IMR-90 (cell line): ENCODE measurements around the gene MBD3L4. TPM values are rescaled to one million over a fixed set of nuclear protein-coding genes. Genes with fewer than 3 reads are reported as not detected.

ENCODE experiments used
- ATAC-seq: fragments of 200-7000 bp; cut with Tn5 transposase; 2 replicates; pipeline ENCODE4 v1.9.1; 2020; ENCODE audit warnings: low read depth, mild to moderate bottlenecking, moderate library complexity
- BruUV-seq: library from RNA; stranded (reverse); fragments of 400-500 nt; replicated peaks from 2 replicates; lab custom pipeline; 2021; lab: Mats Ljungman, UMichigan
- CTCF ChIA-PET: fragments of 300-600 bp; formaldehyde crosslinking; extraction: SDS; loops from one replicate; lab custom pipeline; 2021; ENCODE audit warnings: antibody characterized with exemption; lab: Yijun Ruan, JAX
- POLR2A ChIA-PET: fragments of 300-600 bp; sonication (Branson Sonifier 250); formaldehyde crosslinking; loops from one replicate; lab custom pipeline; 2022; ENCODE audit warnings: antibody characterized with exemption; ENCODE audit not compliant: unreplicated experiment; lab: Charles Lee
- DNase-seq: peaks from one replicate; pipeline ENCODE4 v3.0.0; 2013
- H2AFZ ChIP-seq: replicated peaks from 2 replicates; pipeline ENCODE3; 2013; ENCODE audit warnings: low read length, mild to moderate bottlenecking; ENCODE audit not compliant: poor library complexity
- H2AK5ac ChIP-seq: 2 replicates; pipeline ENCODE4 v1.6.1; 2013; ENCODE audit warnings: low read depth, low read length, inconsistent platforms
- H2AK9ac ChIP-seq: replicated peaks from 2 replicates; pipeline ENCODE3; 2013; ENCODE audit warnings: mild to moderate bottlenecking, low read depth, low read length, moderate library complexity; ENCODE audit not compliant: poor library complexity
- H2BK120ac ChIP-seq: 2 replicates; pipeline ENCODE4 v1.6.1; 2013; ENCODE audit warnings: low read depth, low read length, inconsistent platforms
- H2BK15ac ChIP-seq: 3 replicates; pipeline ENCODE4 v1.6.1; 2013; ENCODE audit warnings: low read depth, low read length, inconsistent platforms
- H2BK20ac ChIP-seq: 2 replicates; pipeline ENCODE4 v1.6.1; 2013; ENCODE audit warnings: low read depth, mild to moderate bottlenecking, inconsistent platforms, low read length, moderate library complexity
- H2BK5ac ChIP-seq: 2 replicates; pipeline ENCODE4 v1.6.1; 2013; ENCODE audit warnings: mild to moderate bottlenecking, low read depth, low read length, inconsistent platforms; ENCODE audit not compliant: poor library complexity, severe bottlenecking
- H3K14ac ChIP-seq: replicated peaks from 2 replicates; pipeline ENCODE4 v1.6.1; 2013; ENCODE audit warnings: low read depth, low read length, inconsistent platforms
- H3K18ac ChIP-seq: 2 replicates; pipeline ENCODE4 v1.6.1; 2013; ENCODE audit warnings: low read depth, low read length, control low read depth
- H3K23ac ChIP-seq: 2 replicates; pipeline ENCODE4 v1.6.1; 2013; ENCODE audit warnings: low read depth, low read length, inconsistent platforms
- H3K27ac ChIP-seq: 2 replicates; pipeline ENCODE4 v1.5.1; 2013; ENCODE audit warnings: mild to moderate bottlenecking, control low read depth, low read length; ENCODE audit not compliant: insufficient read depth
- H3K27me3 ChIP-seq: 2 replicates; pipeline ENCODE4 v1.6.1; 2013; ENCODE audit warnings: low read length; ENCODE audit not compliant: control insufficient read depth, insufficient read depth
- H3K36me3 ChIP-seq: 2 replicates; pipeline ENCODE4 v1.6.1; 2013; ENCODE audit warnings: low read length, mixed read lengths; ENCODE audit not compliant: control insufficient read depth, insufficient read depth
- H3K4ac ChIP-seq: 2 replicates; pipeline ENCODE4 v1.6.1; 2013; ENCODE audit warnings: low read depth, low read length, inconsistent platforms
- H3K4me1 ChIP-seq: 2 replicates; pipeline ENCODE4 v1.6.1; 2013; ENCODE audit warnings: low read length, mixed read lengths; ENCODE audit not compliant: control insufficient read depth, insufficient read depth
- H3K4me2 ChIP-seq: 2 replicates; pipeline ENCODE4 v1.6.1; 2013; ENCODE audit warnings: low read depth, mild to moderate bottlenecking, control low read depth, low read length, moderate library complexity
- H3K4me3 ChIP-seq: 2 replicates; pipeline ENCODE4 v1.5.1; 2013; ENCODE audit warnings: low read depth, mild to moderate bottlenecking, control low read depth, low read length, moderate library complexity; ENCODE audit not compliant: insufficient read depth
- H3K56ac ChIP-seq: 2 replicates; pipeline ENCODE4 v1.6.1; 2013; ENCODE audit warnings: low read length, inconsistent platforms; ENCODE audit not compliant: insufficient read depth; ENCODE audit errors: extremely low read depth
- H3K79me1 ChIP-seq, 2 experiments: 2 replicates each; pipeline ENCODE4 v1.6.1; 2013; ENCODE audit warnings: low read length in 2 of 2, inconsistent platforms in 1 of 2, low read depth in 1 of 2
- H3K9ac ChIP-seq: 2 replicates; pipeline ENCODE4 v1.6.1; 2013; ENCODE audit warnings: low read depth, low read length, control low read depth
- H3K9me1 ChIP-seq: 2 replicates; pipeline ENCODE4 v1.6.1; 2013; ENCODE audit warnings: low read length, inconsistent platforms; ENCODE audit not compliant: insufficient read depth
- H3K9me3 ChIP-seq: 2 replicates; pipeline ENCODE4 v1.6.1; 2013; ENCODE audit warnings: low read length; ENCODE audit not compliant: control insufficient read depth, insufficient read depth
- H4K20me1 ChIP-seq: 2 replicates; pipeline ENCODE4 v1.6.1; 2013; ENCODE audit warnings: low read length, inconsistent platforms; ENCODE audit not compliant: insufficient read depth
- H4K5ac ChIP-seq: 2 replicates; pipeline ENCODE4 v1.6.1; 2013; ENCODE audit warnings: mild to moderate bottlenecking, low read depth, low read length, control low read depth
- H4K8ac ChIP-seq, 2 experiments: 2 replicates each; pipeline ENCODE4 v1.6.1; 2013; ENCODE audit warnings: low read depth in 2 of 2, low read length in 2 of 2, control low read depth in 1 of 2, inconsistent platforms in 1 of 2
- H4K91ac ChIP-seq: 2 replicates; pipeline ENCODE4 v1.6.1; 2013; ENCODE audit warnings: low read depth, low read length, inconsistent platforms; ENCODE audit not compliant: insufficient read depth
- BHLHE40 ChIP-seq: fragments of 150-350 bp; IDR thresholded peaks from 2 replicates; pipeline ENCODE4 v1.6.1; 2016; ENCODE audit warnings: mild to moderate bottlenecking, low read depth, low read length
- CEBPB ChIP-seq: IDR thresholded peaks from 2 replicates; pipeline ENCODE4 v1.6.1; 2012; ENCODE audit warnings: low read depth, low read length, improper control_type of control experiment
- CHD1 ChIP-seq: IDR thresholded peaks from 2 replicates; pipeline ENCODE4 v1.6.1; 2012; ENCODE audit warnings: low read depth, low read length, improper control_type of control experiment
- CTCF ChIP-seq: conservative IDR thresholded peaks from 2 replicates; pipeline ENCODE4 v1.5.1; 2012; ENCODE audit warnings: mild to moderate bottlenecking, low read depth, low read length, improper control_type of control experiment
- ELK1 ChIP-seq: fragments of 150-350 bp; IDR thresholded peaks from 2 replicates; pipeline ENCODE4 v1.6.1; 2016; ENCODE audit warnings: low read depth, mild to moderate bottlenecking, low read length, moderate library complexity, borderline replicate concordance
- FOS ChIP-seq: fragments of 150-350 bp; IDR thresholded peaks from 2 replicates; pipeline ENCODE4 v1.6.1; 2016; ENCODE audit warnings: low read depth, low read length
- MAFK ChIP-seq: IDR thresholded peaks from 2 replicates; pipeline ENCODE4 v1.6.1; 2012; ENCODE audit warnings: low read depth, low read length, improper control_type of control experiment
- MAZ ChIP-seq: IDR thresholded peaks from 2 replicates; pipeline ENCODE4 v1.6.1; 2012; ENCODE audit warnings: low read depth, mild to moderate bottlenecking, low read length, improper control_type of control experiment, moderate library complexity, borderline replicate concordance
- MXI1 ChIP-seq: IDR thresholded peaks from 2 replicates; pipeline ENCODE4 v1.6.1; 2012; ENCODE audit warnings: low read depth, mild to moderate bottlenecking, low read length, moderate library complexity, borderline replicate concordance
- NFE2L2 ChIP-seq: fragments of 150-350 bp; IDR thresholded peaks from 2 replicates; pipeline ENCODE4 v1.6.1; 2016; ENCODE audit warnings: low read depth, mild to moderate bottlenecking, low read length
- POLR2A ChIP-seq: IDR thresholded peaks from 2 replicates; pipeline ENCODE4 v1.6.1; 2012; ENCODE audit warnings: mild to moderate bottlenecking, low read depth, low read length
- RAD21 ChIP-seq: IDR thresholded peaks from 2 replicates; pipeline ENCODE4 v1.6.1; 2012; ENCODE audit warnings: low read length, improper control_type of control experiment
- RCOR1 ChIP-seq: IDR thresholded peaks from 2 replicates; pipeline ENCODE4 v1.6.1; 2012; ENCODE audit warnings: mild to moderate bottlenecking, low read length, improper control_type of control experiment; ENCODE audit not compliant: insufficient replicate concordance
- RFX5 ChIP-seq: IDR thresholded peaks from 2 replicates; pipeline ENCODE4 v1.8.0; 2012; ENCODE audit warnings: low read depth, mild to moderate bottlenecking, low read length, moderate library complexity
- SMC3 ChIP-seq: fragments of 150-350 bp; IDR thresholded peaks from 2 replicates; pipeline ENCODE4 v1.6.1; 2016; ENCODE audit warnings: low read depth, mild to moderate bottlenecking, antibody characterized with exemption, low read length, moderate library complexity
- USF2 ChIP-seq: fragments of 150-350 bp; IDR thresholded peaks from 2 replicates; pipeline ENCODE4 v1.6.1; 2017; ENCODE audit warnings: mild to moderate bottlenecking, antibody characterized with exemption, low read length, low read depth
- WGBS, 2 experiments: methylation state at CpG; one replicate each; pipeline versions ENCODE4 v1.1.5 to v1.1.7; 2013; ENCODE audit warnings: missing lambda C conversion rate in 2 of 2; ENCODE audit not compliant: insufficient read length in 1 of 2; ENCODE audit errors: extremely low coverage in 2 of 2; 5-methylcytosine and 5-hydroxymethylcytosine counted together
- dilution Hi-C: fragments of 300-500 bp; cut with HindIII; formaldehyde crosslinking; loops from one replicate; pipeline ENCODE4 v1.14.3; 2018; ENCODE audit warnings: low sequenced_read_pairs; ENCODE audit not compliant: unreplicated experiment
- in situ Hi-C: fragments of 300-500 bp; cut with MboI; formaldehyde crosslinking; loops from 3 replicates; pipeline ENCODE4 v1.14.3; 2019; ENCODE audit warnings: low sequenced_read_pairs, inconsistent platforms, mixed read lengths
- intact Hi-C: fragments of 100-400 bp; cut with micrococcal nuclease; formaldehyde crosslinking; loops from 2 replicates; pipeline ENCODE4 v1.10.0; 2022
- polyA plus RNA-seq, 3 experiments: library from polyadenylated mRNA; depleted of rRNA; stranded (reverse); fragments of >200 nt; gene quantifications; 2 replicates each; pipeline ENCODE4 v1.2.3, GENCODE V29; 2012; ENCODE audit warnings: low replicate concordance in 1 of 3
- total RNA-seq: library from RNA; depleted of rRNA; stranded (reverse); fragments of >200 nt; gene quantifications from 2 replicates; pipeline ENCODE4 v1.2.3, GENCODE V29; 2012

MBD3L4 gene
- total and polyA plus RNA-seq, 2 of the 4 experiments (the other 2 are of a cell fraction): not detected

- no peak overlapping the region for H2AK5ac ChIP-seq
- H4K5ac ChIP-seq: no peak overlapping the region
- peaks cover 28% of the 10 kb centered on the region for H3K9me3 ChIP-seq
- no peaks in the 10 kb centered on the region for H3K27me3 ChIP-seq
- H3K9me1 ChIP-seq: no peaks in the 10 kb centered on the region
- TF ChIP-seq MAZ (no peak), MXI1 (no peak), ELK1 (no peak), FOS (no peak), RCOR1 (no peak), RFX5 (no peak), CHD1 (no peak), BHLHE40 (no peak), CTCF (no peak), SMC3 (no peak), CEBPB (no peak), NFE2L2 (no peak), MAFK (no peak), RAD21 (no peak), USF2 (no peak), POLR2A (no peak)
- H4K91ac ChIP-seq: no peak overlapping the region
- no peak for ATAC-seq
- H2BK20ac ChIP-seq: no peak overlapping the region
- ChIA-PET POLR2A (no interaction called here), CTCF (no interaction called here)
- no peaks in the 10 kb centered on the region for H3K4me1 ChIP-seq
- H3K27ac ChIP-seq: no peak overlapping the region
- H4K8ac ChIP-seq: no peak overlapping the region
- no peaks in the 10 kb centered on the region for H3K36me3 ChIP-seq
- BruUV-seq: no TSS peak
- H3K4me3 ChIP-seq: no peak overlapping the region
- H3K23ac ChIP-seq: no peak overlapping the region
- H3K4ac ChIP-seq: no peak overlapping the region
- H3K9ac ChIP-seq: no peak overlapping the region
- H3K14ac ChIP-seq: no peak overlapping the region
- H2BK15ac ChIP-seq: no peak overlapping the region
- intact Hi-C loops: no loop called here
- in situ Hi-C loops: no loop called here
- H3K56ac ChIP-seq: no peak overlapping the region
- no peak overlapping the region for H2BK5ac ChIP-seq
- H4K20me1 ChIP-seq: no peaks in the 10 kb centered on the region
- dilution Hi-C loops: no loop called here
- WGBS, 2 experiments: no CpG with 5 or more reads among the region's 4 CpGs
- no peak overlapping the region for H3K18ac ChIP-seq
- H2BK120ac ChIP-seq: no peak overlapping the region
- no peak overlapping the region for H2AFZ ChIP-seq
- H3K79me1 ChIP-seq: no peaks in the 10 kb centered on the region
- DNase-seq: no peak
- no peak overlapping the region for H2AK9ac ChIP-seq
- H3K4me2 ChIP-seq: no peak overlapping the region
These were observed 52.1 kb downstream of the MBD3L4 start for GRCh38 chr19:6987850-6988249.
